CD4-positive, alpha-beta T cell treated with Interleukin-4 for 1 hour (primary cell): ENCODE data around the gene ZDHHC24.
A peak's percentile ranks its signal among the peaks of the same experiment; 100 is the strongest.

Source experiments
- DNase-seq, 2 donors: peaks; one replicate each; pipeline ENCODE4 v3.0.0-alpha.2; 2020 to 2022

The ZDHHC24 gene

DNA sequence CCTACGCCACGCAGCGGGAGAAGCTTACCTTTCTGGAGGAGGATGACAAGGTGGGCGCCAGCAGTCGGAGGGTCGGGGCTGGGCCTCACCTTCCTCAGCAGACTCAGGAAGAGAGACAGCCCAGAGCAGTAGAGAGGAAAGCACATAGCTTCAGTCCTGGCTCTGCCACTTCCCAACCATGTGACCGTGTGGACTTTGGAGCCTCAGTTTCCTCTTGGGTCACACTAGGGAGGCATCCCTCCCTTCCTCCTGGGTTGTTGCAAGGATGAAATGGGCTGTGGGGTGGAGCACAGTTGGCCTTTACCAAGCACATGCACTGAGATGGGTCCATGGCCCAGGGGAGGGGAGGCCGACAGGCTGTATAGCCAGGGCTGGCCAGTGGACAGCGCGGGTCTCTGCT lies 52.7 kb downstream of the ZDHHC24 start:
- no peak for DNase-seq

DNA sequence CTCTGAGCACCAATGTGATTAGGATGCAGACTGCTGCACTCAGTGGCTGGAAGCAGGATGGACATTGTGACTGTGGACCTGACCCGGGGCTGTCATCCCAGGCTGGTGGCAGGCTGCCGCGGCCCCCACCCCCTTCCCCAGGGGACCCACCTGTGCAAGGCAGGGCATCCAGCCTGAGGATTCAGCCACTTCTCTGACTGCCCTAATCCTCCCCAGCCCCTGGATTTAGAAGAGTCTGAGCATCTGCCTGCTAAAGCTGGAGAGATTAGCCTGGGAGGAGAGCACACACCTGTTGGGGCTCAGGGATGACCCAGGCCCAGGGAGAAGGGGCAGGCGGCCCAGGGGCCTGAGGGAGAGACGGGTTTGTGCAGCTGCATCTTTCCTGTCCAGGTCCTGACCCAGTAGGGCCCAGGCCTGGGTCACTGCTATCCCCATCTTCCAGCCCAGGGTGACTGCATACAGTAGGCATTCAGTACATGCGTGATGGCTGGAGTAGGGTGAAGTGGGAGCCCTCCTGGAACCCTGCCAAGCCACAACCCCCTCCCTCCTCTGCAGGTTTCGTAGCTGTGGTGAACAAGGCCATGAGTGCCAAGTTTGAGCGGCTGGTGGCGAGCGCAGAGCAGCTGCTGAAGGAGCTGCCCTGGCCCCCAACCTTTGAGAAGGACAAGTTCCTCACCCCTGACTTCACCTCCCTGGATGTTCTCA lies 53.5 kb downstream of the ZDHHC24 start:
- DNase-seq: no peak

DNA sequence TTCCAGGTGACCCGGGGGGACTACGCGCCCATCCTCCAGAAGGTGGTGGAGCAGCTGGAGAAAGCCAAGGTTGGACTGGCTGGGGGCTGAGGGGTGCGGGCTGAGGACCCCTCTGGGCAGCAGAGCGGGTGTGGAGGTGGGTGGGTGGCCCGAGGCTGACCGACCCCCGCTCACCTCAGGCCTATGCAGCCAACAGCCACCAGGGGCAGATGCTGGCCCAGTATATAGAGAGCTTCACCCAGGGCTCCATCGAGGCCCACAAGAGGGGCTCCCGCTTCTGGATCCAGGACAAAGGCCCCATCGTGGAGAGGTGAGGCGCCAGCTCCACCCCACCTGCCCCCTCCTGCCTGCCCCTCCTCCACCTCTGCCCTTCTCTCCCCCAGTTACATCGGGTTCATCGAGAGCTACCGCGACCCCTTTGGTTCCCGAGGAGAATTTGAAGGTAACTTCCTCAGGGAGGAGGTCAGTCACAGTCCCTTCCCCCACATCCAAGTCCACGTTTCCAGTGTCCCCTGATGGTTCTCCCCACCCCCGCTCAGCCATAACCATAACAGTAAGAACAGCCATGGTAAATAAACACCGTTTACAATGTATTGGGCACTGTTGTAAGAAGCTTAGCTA lies 54.4 kb downstream of the ZDHHC24 start:
- DNase-seq: no peak

GRCh38 chr11:66489636-66490035 lies 56.2 kb downstream of the ZDHHC24 start:
- no peak for DNase-seq

GRCh38 chr11:66488957-66489356 lies 56.9 kb downstream of the ZDHHC24 start:
- DNase-seq: no peak

GRCh38 chr11:66484806-66485380 lies 61.0 kb downstream of the ZDHHC24 start:
- no peak for DNase-seq

- peak; percentile 95 for DNase-seq
These were observed 65.5 kb downstream of the ZDHHC24 start, which contains the start of gene DPP3 for GRCh38 chr11:66480117-66480938. DPP3 (plus strand) TSS chr11:66480434; CDS start chr11:66482201, 1,767 bp downstream.

GRCh38 chr11:66479394-66480116 lies 66.3 kb downstream of the ZDHHC24 start:
- DNase-seq: no peak

- DNase-seq: peak; percentile 33 to 47
These were observed 67.0 kb downstream of the ZDHHC24 start for GRCh38 chr11:66478729-66479393.

DNA sequence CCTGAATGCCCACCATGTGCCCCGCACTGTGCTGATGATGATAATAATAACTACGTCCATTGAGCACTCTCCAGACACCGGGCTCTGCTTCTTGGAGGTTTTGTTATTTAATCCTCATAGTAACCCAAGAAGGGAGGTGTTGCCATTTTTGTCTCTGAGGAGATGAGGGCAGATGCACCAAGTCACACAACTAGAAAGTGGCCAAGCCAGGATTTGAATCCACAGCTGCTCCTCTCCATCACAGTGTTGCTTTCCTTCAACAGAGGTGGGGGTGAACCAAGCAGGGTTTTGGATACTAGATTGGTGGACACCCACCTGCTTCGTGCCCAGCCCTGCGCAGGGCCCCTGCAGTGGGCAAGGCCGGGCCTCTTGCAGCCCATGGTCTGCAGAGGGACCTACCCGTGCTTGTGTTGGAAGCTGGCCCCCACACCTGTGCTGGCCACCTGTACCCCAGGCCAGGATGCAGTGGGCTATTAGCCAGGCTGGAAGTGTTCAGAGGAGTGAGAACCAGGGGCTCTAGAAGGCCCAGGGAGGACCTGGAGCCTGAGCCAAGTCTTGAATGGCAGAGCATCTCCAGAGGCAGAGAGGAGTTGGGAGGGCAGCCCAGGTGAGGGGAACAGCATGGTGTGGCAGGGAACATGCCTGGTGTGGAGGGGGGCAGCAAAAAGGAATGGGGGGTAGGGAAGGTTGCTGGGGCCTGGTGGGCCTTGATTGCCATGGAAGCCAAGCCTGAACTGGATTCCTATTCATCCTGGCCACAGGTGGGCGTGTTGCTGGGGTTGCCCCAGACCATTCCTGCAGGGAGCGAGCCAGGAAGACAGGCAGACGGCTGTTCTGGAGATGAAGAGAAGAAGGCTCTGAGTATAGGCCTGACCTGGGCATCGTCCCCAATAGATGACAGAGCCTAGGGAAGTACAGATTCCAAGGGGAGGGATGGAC lies 68.3 kb downstream of the ZDHHC24 start:
- DNase-seq: no peak

- DNase-seq: no peak
These were observed 69.0 kb downstream of the ZDHHC24 start for GRCh38 chr11:66476841-66477251.

- no peak for DNase-seq
These were observed 69.5 kb downstream of the ZDHHC24 start for GRCh38 chr11:66476173-66476840.

- DNase-seq: no peak
These were observed 70.3 kb downstream of the ZDHHC24 start for GRCh38 chr11:66475349-66476172.

DNA sequence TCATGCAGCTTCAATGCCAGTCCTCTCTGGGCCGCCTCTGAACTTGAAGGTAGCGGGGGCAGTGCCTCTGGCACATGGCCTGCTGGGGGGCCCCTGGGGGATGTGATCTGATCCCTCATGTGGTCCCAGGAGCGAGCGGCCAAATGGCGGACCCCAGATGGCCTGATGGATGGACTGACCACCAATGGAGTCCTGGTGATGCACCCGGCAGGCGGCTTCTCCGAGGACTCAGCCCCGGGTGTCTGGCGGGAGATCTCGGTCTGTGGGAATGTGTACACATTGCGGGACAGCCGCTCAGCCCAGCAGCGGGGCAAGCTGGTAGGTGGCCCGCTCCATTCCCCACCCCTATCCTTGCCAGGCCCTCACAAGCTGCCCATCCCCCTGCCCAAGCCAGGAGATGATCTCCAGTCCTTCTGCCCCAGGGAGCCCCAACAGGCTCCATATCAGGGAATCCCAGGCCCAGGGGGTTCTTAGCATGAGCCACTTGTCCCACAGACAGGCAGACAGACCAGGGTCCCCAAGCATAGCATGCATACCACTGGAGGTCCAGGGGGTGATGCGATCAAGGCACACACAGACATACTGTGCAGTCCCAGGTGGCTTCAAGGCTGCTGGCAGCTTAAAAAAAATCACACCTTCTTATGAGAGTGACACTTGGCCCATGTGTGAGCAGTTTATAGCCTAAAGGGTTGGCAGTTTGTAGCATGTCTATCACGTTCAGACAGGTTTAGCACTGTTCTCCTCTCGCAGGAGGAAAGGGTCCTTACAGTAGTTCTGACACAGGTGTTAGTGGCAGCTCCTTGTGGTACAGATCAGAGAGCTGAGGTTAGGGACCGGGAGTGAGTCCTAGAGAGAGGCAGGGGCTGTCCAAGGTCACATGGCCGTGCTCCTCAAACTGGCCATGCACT lies 72.0 kb downstream of the ZDHHC24 start:
- no peak for DNase-seq

GRCh38 chr11:66473167-66473566 lies 72.7 kb downstream of the ZDHHC24 start:
- no peak for DNase-seq

GRCh38 chr11:66472054-66472453 lies 73.8 kb downstream of the ZDHHC24 start:
- DNase-seq: no peak

- DNase-seq: no peak
These were observed 74.7 kb downstream of the ZDHHC24 start for GRCh38 chr11:66471142-66471541.
